Stimulated activated CD8-positive, alpha-beta memory T cell treated with anti-CD3 and anti-CD28 coated beads, Interleukin-15, amount 100 ng/mL, for 24 hours (primary cell): Measurements from ENCODE around the gene HRCT1.
"Not testable (repeated sequence)": the region's sequence is repeated elsewhere in the genome, so short reads cannot be mapped to it uniquely, and the experiment has no call there.

ENCODE experiments used
- DNase-seq: peaks from one replicate; pipeline ENCODE4 v3.0.0-alpha.2; 2020; ENCODE audit warnings: low read depth

HRCT1 gene

DNA sequence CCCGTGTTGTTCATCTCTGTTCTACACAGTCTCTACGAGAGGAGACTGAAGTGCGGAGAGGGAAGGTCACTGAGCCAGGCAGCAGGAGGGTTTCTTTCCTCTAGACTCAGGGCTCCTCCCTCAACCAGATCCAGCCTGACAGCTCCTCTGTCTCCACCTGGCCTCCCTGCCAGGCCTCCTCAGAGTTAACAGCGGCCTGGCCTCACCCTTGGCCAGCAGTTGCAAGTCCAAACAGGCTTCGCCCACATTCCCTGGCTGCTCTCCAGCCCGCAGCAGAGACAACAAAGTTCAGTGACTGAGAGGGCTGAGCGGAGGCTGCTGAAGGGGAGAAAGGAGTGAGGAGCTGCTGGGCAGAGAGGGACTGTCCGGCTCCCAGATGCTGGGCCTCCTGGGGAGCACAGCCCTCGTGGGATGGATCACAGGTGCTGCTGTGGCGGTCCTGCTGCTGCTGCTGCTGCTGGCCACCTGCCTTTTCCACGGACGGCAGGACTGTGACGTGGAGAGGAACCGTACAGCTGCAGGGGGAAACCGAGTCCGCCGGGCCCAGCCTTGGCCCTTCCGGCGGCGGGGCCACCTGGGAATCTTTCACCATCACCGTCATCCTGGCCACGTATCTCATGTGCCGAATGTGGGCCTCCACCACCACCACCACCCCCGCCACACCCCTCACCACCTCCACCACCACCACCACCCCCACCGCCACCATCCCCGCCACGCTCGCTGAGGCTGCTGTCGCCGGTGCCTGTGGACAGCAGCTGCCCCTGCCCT, at the start of gene HRCT1:
HRCT1 (plus strand) TSS at position 291 of the 768 bp plus-strand sequence; CDS start at position 377, 86 bp downstream.
- DNase-seq: no peak

DNA sequence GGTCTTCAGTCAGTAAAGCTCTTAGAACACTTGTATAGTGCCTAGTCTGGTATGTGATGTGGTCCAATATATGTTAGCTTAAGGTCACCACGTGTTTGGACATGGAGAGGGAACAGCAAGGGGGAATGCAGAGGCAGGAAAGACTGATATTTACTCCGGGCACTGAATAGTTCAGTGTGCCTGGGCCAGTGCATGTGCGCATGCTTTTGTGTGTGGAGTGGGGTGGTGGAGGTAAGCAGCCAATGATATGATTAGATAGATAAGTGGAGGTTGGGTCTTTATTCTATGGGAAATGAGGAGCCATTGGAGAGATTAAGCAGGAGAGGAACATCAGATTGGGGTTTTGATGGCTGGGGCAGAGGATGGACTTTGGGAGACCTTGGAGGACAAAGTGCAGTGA, 49.8 kb upstream of the HRCT1 start:
- DNase-seq: no peak

DNA sequence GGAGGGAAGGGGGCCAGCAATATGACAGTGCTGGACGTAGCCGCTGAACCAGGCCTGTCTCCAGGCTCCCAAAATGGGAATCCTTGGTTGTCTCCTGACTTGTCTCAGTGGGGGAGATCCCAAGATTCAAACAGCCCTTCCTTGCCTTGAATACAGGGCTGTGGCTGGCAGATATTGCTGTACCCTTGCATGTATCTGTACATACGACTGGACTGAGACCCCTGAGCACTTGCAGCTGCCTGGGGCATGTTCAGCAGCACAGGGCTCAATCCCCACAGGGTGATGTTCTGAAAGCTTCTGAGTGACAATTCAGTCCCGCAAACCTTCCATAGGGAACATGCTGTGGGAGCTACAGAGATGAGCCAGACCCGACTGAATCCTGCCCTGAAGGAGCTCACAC, 49.1 kb upstream of the HRCT1 start:
- DNase-seq: no peak

DNA sequence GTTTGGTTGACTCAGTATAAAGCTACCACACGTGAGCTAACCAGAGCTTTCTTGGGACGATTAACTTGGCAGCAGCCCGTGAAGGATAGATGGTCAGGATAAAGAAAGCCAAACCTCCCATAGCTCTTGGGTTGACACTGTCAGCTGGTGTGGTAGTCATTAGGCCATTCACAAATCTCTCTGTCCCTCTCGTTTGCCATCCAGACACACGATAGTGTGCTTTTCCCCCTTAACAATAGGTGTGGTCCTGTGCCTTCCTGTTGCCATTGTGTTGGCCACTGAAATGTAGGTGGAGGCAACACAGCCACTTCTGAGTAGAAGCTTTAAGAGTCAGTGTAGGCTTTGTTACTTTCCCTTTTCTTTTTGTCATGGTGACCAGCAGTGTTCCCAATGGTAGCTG, 47.5 kb upstream of the HRCT1 start:
- no peak for DNase-seq

DNA sequence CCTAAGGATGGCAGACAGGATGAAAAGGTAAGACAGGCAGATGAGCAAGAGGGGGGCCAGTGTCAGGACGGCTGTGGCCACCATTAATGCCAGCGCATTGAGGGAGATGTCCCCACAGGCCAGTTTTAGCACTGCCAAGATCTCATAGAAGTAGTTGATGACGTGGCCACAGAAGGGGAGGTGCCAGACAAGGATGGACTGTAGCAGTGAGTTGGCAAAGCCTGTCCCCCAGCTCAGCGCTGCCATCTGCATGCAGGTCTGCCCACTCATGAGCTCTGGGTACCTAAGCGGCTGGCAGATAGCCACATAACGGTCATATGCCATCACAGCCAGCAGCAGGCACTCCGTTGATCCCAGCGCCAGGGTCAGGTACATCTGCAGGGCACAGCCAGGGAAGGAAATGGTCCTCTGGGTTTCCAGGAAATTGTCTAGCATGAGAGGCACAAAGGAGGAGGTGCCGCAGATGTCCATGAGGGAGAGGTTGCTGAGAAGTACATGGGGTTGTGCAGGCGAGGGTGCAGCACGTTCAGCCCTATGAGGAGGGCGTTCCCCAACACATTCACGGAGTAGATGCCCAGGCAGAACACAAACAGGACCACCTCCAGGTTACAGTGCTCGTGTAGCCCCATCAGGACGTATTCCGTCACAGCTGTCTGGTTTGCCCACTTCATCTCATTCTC, 46.6 kb upstream of the HRCT1 start:
- no peak for DNase-seq

DNA sequence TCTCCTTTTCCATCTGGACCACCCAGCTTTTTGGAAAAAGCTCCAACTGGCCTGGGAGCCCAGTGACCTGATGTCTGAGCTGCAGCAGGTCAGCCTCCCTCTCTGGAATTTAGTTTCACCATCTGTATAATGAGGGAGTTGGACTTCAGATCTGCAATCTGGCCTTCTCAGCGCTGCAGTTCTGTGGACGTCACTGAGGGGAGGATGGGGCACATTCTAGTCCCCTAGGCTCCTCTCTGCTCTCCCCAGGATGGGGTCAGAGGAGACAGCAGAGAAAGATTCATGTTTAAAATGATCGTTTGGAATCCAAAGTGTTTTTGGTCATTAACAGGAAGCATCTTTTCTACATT, 46.0 kb upstream of the HRCT1 start:
- no peak for DNase-seq

DNA sequence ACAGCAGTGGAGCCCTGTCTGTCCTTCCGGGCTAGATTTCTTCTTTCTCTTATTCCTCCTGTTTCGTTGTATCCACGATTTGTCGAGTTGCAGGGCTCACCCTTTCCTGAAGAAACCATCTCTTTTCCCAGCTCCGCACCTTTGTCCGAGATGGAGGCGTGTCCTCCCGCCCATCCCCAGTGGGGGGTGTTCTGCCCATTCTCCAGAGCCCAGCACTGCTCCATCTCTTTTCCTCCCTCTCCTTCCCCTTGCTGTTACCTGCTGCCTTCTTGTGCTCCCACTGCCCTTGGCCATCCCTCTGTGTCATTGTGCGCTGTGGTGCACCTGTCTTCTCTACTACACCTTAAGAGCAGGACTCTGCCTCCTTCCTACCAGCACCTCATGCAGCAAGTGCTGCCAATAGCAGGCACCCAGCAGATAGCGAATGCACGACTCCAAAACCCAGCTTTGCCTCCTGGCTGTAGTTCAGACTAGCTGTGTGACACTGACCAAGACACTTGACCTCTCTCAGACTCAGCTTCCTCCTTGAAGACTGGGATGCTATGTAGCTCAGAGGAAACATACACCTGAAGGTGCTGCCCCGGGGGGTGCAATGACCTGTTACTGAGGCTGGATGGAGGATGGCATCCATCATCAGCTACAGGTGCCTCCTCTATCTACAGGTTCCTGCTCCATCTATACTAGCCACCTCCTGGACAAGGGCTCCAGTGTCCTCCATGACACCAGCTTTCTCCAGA, 44.7 kb upstream of the HRCT1 start:
- no peak for DNase-seq

DNA sequence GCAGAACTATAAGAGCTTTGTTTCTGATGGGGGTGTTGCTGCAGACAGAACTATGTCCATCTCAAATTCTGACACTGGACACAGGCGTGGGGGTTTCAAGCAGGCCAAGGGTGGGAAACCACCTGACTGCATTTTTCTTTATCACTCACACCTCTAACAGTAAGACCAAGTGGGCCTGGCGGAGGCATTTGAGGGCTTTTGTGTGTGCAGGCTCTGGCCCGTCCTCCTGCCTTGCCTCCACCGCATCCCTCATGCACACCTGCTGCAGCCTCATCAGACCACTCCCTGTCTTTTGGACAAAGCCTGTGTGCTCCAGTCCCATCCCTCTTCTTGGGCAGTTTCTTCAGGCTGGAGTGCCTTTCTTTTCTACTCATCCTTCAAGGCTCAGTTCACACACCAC, 43.7 kb upstream of the HRCT1 start:
- no peak for DNase-seq

DNA sequence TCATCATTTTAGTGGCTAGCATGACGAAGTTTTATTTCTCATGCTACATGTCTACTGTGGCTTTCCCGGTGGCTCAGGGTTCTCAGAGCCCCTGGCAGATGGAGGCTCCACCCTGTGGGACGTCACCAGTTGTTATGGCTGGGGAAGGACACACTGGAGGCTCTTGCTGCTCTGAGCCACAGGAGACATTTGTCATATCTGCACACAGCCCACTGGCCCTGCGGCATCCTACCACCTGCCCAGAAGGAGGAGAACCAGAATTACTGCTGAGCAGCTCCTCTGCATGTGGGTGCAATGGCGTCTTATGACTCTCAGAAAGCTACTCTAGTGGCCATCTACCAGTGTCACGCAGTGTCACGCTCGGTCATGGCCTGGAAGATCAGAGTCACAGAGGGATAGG, 42.4 kb upstream of the HRCT1 start:
- no peak for DNase-seq

DNA sequence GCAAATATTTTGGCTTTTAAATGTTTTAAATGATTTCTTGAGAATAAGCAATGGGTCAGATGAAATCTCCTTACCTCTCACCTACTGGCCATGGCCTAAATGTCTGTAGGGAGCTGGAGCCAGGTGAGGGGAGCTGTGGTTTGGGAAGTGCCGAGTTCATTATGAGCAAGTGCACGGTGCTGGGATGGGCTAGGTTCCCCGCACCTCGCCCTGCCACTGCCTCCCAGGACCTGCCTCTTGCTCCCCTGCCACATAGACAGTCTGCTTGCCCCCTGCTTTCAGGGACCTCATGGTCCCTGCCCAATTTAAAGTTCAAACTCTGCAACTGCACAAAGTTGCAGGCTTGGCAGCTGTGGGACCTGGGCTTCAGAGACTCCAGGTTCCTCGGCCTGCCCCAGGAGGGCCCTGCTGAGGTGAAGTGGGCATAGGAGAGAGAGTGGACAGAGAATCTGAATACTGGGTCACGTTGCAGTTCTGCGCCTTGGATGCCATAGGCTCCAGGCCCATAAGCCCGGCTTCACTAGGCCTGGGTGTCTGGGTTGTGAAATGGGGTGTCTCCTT, 41.2 kb upstream of the HRCT1 start:
- no peak for DNase-seq

DNA sequence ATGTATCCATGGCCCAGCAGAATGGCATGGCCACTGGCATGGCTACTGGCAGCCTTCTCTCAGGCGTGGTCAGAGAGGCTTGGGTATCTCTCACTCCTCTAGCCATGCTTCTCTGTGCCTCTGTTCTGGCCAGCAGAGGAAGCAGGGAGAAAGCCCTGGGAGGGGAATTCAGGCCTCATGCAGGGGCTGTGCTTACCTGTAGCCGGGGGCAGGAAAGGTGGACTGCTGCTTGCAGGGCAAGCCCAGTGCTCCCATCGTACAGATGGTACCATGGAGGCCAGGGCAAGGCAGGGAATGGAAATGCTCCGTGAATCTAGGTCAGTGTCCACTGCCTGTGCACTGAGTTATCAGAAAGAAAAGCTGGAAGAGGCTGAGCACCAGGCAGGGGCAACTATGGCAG, 38.5 kb upstream of the HRCT1 start:
- DNase-seq: no peak

DNA sequence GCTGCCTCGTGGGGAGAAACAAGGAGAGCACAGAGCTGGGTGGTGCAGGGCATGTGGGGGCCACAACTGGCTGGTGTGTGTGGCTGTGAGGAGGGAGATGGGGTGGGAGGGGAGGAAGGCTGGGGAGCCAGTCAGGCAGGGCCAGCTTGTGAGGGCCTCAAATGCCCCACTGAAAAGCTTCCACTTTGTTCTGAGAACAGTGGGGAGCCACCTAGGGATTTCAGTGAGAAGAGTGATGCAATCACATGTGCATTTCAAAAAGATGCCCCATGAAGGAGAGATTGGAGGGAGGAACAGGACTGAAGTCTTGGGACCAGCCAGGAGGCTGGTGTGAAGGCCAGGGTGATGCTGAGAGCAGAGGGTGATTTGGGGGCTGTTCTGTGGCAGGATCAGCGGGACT, 37.1 kb upstream of the HRCT1 start:
- no peak for DNase-seq

DNA sequence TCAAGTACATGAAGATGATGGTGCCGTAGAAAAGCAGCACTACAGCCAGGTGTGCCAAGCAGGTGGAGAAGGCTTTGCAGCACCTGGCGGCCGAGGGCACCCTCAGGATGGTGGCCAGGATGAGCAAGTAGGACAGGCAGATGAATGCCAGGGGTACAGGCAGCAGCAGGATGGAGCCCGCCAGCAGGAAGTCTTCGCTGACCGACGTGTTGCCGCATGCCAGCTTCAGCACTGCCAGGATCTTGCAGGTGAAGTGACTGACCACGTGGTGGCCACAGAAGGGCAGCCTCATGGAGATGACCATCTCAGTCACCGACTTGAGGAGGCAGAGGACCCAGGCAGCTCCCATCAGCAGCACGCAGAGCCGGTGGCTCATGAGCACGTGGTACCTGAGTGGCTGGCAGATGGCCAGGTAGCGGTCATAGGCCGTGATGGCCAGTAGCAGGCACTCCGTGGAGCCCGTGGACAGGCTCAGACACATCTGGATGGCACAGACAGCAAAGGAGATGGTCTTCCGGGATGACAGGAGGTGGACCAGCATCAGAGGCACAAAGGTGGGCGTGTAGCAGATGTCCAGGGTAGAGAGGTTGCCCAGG, 36.3 kb upstream of the HRCT1 start:
- no peak for DNase-seq

DNA sequence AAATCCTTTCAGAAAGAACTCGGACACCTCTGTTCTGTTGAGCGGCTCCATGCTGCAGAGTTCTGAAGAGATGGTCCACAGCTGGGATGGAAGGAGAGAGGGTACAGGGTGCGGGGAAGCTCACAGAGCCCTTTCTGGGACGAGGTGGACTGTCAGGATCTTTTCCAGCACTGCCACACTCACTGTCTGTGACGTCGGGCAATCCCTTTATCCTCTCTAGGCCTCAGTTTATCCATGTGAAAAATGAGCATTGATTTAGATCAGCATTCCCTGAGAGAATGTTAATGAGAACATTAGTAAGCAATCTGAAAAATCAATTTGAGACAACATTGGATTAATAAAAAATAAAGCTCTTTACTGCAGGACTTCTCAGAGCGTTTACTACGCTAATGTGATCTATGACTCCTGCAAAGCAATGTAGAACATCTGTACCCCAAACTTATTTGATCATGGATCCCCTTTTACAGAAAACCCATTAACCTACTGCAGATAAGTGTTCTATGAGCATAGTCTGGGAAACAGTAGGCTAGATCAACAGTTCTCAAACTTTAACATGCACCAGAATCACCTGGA, 35.6 kb upstream of the HRCT1 start, which contains the start of gene OR13J1:
OR13J1 (minus strand) TSS at position 51 of the 573 bp plus-strand sequence; CDS start at position 51, 0 bp downstream.
- DNase-seq: no peak

DNA sequence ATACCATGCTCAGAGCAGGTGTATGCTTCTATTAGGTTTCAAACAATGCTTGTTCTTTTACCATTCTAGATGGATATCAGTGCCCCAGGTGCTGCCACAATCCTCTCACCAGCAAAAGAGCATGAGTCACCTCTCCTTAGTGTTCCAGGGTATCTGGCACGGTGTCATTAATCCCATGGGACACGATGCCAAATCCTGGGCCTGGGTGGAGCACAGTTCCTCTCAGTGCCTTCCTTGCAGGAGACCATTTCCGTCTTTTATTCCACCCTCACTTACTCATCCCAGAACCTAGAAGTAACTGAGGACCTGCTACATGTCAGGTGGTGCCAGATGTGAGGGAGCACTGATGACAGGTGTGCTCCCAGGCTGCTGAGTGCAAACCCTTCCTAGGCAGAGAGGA, 34.5 kb upstream of the HRCT1 start:
- DNase-seq: no peak

DNA sequence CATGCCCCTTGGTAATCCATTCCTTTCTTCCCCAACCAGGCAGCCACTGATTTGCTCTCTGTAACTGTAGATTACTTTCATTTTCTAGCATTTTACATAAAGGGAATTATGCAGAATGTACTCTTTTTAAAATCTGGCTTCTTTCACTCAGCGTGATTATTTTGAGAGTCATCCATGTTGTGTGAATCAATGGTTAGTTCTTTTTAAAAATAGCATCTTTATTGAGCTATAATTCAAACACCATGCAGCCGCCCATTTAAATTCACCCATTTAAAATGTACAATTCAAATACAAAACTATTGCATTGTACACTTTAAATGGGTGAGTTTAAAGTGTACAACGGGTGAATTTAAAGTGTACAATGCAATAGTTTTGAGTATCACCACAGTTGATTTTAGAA, 33.5 kb upstream of the HRCT1 start:
- DNase-seq: no peak

DNA sequence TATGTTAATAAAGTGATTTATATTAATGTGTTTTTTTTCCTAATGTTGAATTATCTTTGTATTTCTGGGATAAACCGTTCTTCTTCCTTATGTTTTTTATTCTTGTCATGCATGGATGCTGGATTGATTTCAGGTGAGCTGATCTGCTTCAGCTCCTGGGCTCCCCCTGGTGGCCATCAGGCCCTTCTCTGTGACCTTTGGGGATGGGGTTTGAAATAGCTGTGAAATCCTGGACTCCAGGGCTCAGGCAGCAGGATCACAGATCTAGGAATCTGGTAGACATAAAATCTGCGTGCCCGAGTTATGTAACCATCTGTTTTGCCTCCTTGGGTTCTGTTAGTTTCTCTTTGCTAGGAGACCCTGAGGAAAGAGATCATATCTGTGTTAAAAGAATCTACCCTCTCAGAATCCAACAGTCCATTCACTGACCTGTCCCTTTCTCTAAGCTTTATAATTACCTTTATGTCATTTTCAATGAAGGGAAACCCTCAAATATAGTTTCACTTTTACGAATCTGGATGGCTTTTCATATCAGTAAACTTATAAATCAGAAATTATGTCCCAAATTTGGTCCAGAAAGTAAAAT, 23.6 kb upstream of the HRCT1 start:
- peak; percentile 56 for DNase-seq

DNA sequence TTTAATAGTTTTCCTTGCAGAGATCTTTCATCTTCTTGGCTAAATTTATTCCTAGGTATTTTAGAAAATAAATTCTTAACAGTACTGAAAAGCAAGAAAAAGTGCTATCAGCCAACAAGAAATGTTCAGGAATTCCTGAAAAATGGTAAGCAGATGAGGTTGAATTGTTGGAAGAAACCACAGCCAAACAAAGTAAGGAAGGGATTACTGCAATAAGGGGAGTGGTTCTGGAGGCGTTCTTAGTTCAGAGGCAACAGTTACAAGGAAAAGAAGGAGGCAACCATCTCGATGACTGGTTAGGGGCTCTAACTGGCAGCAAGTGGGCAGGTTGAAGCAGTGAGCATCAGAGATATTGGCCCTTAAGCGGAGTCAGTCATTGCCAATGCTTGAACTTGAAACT, 23.0 kb upstream of the HRCT1 start:
- DNase-seq: no peak

DNA sequence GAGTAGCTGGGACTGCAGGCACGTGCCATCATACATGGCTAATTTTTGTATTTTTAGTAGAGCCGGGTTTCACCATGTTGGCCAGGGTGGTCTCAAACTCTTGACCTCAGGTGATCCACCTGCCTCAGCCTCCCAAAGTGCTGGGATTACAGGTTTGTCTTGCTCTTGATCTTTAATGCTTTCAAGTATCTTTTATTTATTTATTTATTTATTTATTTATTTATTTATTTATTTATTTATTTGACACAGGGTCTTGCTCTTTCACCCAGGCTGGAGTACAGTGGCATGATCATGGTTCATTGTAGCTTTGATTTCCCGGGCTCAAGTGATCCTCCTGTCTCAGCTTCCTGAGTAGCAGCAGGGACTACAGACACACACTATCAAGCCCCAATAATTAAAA, 21.1 kb upstream of the HRCT1 start:
- not testable (repeated sequence) for DNase-seq

DNA sequence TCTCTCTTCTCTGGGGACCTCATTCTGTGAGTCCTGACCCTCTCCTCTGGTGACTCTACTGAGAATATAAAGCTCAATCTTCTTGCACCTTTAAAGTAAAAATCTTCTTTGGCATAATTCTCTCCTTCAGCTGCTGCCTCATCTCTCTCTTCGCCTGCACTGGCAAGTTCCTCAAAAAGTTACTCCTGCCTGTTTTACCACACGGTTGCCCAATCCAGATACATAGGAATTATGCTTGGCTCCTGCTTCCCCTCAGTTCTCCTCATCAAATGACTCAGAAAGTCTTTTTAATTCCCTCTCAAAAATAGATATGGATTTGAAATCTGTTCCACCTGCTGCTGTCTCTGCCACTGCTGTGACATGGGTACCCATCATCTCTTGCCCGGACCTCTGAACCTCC, 14.4 kb upstream of the HRCT1 start:
- DNase-seq: no peak

DNA sequence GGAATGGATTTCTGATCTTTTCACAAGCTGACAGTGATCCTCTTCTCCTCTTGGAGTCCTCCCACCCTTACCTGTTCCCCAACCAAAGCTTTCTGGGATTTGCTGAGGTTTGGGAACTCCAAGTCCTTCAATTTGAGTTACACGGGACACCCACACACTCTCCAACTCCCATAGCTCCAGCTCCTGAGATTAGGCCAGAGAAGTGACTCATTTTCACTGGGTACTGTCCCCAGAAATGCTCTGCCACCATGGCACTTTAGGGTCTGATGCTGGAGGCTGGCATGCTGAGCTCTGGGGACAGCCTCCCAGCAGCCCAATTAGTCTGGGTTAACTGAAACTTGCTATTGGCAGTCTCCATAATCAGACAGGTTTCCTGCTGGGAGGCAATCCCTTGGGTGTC, 14.0 kb upstream of the HRCT1 start:
- DNase-seq: no peak

DNA sequence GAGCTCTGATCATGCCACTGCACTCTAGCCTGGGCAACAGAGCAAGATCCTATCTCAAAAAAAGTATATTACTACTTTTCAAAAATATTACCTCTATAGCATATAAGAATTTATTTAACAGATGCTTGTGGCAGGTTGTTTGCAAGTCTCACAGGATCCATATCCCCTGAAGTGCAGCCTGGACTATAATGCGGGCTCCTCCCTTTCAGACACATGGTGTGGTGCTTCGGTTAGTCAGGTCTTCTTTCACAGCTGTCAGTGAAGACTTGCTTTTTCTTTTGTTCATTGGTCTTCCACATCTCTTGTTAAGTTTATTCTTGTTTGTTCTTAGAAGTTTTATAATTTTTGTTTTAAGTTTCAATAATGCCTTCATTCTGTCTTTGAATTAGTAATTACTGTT, 9.4 kb upstream of the HRCT1 start:
- no peak for DNase-seq
